ENCODE measurements around the gene C2CD2. TPM values are rescaled to one million over a fixed set of nuclear protein-coding genes. Genes with fewer than 3 reads are reported as not detected.

Gene C2CD2
- total RNA-seq, 2 experiments from 2014 or later, result 6.8 to 7.3 TPM

DNA sequence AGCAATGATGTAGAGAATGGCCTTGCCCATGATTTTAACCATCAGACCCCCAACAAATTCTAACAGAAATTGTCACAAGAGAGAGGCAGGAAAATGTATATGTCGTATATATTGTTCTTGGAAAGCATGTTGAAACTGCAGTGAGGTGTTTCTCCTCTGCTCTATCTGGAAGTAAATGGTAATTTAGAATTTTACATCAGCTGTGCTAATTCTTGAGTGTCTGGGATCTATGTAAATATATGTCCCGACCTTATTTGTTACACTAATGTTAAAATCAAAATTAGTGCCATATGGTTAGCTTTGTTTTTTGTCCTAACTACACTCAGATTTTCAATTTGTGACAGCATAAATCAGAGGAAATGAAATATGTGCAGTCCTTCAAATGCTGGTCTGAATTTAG lies 35.9 kb upstream of the C2CD2 start:
- Mint-ChIP-seq H3K27ac (no peak overlapping the region), H3K4me3 (no peak overlapping the region), H3K36me3 (ENCODE audit: low read depth) (peaks cover 36% of the 10 kb centered on the region), H3K9me3 (ENCODE audit: low read depth) (no peaks in the 10 kb centered on the region), H3K27me3 (no peaks in the 10 kb centered on the region), H3K4me1 (no peaks in the 10 kb centered on the region)
- ChIA-PET POLR2A (no interaction called here), CTCF (interaction anchor here (0.6 to 0.9 kb wide), 3 partner anchors 9 to 203 kb away, joined by 3 read pairs; no protein-coding TSS in a partner anchor)
- DNase-seq (no peak), ATAC-seq (no peak)
- intact Hi-C loops (cut with DNase I, micrococcal nuclease), result no loop called here

DNA sequence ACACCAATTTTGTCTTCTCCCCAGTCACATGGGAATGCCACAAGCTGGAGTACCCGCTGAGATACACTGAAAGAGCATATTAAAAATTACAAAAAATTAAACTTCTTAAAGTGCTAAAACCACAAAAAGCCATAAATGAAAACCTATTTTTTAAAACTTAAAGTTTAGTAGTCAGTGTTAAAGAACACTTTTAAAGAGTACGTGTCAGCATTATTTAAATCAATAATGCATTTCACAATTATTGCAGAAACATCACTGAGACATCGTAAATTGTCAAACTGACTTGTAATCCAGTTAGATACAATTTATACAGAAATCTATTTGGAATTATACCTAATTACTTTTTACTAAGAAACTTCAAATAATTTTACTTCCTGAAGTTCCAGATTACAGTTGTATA lies 33.5 kb upstream of the C2CD2 start:
- POLR2A ChIA-PET, result no interaction called here
- DNase-seq (no peak), ATAC-seq (no peak)
- Mint-ChIP-seq H3K27me3 (no peaks in the 10 kb centered on the region), H3K27ac (no peak overlapping the region), H3K4me3 (no peak overlapping the region), H3K4me1 (no peaks in the 10 kb centered on the region), H3K36me3 (ENCODE audit: low read depth) (peaks cover 17% of the 10 kb centered on the region), H3K9me3 (ENCODE audit: low read depth) (peaks cover 5% of the 10 kb centered on the region)
- intact Hi-C loops (cut with DNase I, micrococcal nuclease), result no loop called here
- CTCF ChIA-PET, result interaction anchor here (1.6 to 1.8 kb wide), 2 partner anchors 110 to 121 kb away, joined by 3 to 7 read pairs; no protein-coding TSS in a partner anchor

DNA sequence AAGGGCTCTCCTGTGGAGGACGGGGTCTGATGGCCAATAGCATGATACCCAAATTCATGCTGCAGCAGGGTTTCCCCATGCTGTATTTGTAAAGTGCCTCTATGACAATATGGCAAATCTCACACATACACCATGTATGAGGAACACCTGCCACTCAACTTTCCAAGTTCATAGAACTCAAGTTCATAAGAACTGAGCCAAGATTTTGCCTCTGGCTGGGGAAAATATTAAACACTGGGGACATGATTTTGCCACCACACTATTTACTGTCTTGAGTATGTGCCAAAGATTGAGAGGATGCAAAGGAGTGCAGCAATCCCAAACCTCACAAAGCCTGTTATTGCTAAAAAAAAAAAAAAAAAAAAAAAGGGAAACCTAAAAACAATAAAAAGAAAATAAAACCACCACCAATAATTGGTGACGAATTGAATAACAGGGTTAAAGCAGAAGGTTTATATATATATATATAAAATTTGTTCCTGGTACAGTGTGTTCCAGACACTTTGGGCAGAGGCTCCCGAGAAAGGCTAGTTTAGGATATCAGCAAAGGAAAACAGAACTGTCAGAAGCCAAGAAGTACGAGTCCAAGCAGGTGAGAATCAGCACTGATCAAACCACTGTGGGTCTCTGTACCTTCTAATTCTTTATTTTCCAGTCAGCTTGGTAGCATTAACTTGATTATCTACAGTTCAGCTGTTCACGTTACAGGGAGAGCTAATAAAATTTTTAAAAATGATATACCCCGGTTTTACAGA lies 32.0 kb upstream of the C2CD2 start:
- no peaks in the 10 kb centered on the region for H3K27me3 Mint-ChIP-seq
- peaks cover 5% of the 10 kb centered on the region for H3K9me3 Mint-ChIP-seq (ENCODE audit: low read depth)
- H3K36me3 Mint-ChIP-seq (ENCODE audit: low read depth), result peaks cover 4% of the 10 kb centered on the region
- ATAC-seq (no peak), DNase-seq (no peak)
- H3K27ac Mint-ChIP-seq, result no peak overlapping the region
- H3K4me3 Mint-ChIP-seq, result no peak overlapping the region
- ChIA-PET POLR2A (interaction anchor here (0.8 kb wide), 1 partner anchor 293 kb away, joined by 4 read pairs; no protein-coding TSS in a partner anchor), CTCF (interaction anchor here (0.6 to 1.8 kb wide), 3 partner anchors 108 to 130 kb away, joined by 3 to 7 read pairs (median 3); no protein-coding TSS in a partner anchor)
- intact Hi-C loops (cut with DNase I, micrococcal nuclease), result no loop called here
- no peaks in the 10 kb centered on the region for H3K4me1 Mint-ChIP-seq

DNA sequence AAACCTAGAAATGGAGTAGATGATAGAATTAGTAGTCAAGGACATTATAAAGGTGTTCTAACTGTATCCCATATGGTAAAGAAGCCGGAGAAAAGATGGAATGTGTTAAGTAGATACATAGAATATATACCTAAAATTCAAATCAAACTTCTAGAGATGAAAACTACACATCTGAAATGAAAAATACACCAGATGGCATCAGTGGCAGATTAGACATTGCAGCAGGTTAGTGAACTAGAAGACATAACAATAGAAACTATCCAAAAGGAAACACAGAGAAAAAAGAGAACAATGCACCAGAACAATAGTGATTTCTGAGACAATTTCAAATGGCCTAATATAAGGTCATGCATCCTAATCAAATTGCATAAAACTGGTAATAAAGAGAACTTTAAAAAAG lies 29.4 kb upstream of the C2CD2 start:
- DNase-seq (no peak), ATAC-seq (no peak)
- no peaks in the 10 kb centered on the region for H3K27me3 Mint-ChIP-seq
- H3K4me3 Mint-ChIP-seq, result no peak overlapping the region
- H3K4me1 Mint-ChIP-seq, result no peaks in the 10 kb centered on the region
- H3K36me3 Mint-ChIP-seq (ENCODE audit: low read depth), result peaks cover 2% of the 10 kb centered on the region
- ChIA-PET CTCF (interaction anchor here (1.0 kb wide), 3 partner anchors 14 to 138 kb away, joined by 3 to 4 read pairs (median 3); no protein-coding TSS in a partner anchor), POLR2A (no interaction called here)
- no peak overlapping the region for H3K27ac Mint-ChIP-seq
- intact Hi-C loops (cut with DNase I, micrococcal nuclease), result no loop called here
- H3K9me3 Mint-ChIP-seq (ENCODE audit: low read depth), result peaks cover 13% of the 10 kb centered on the region

DNA sequence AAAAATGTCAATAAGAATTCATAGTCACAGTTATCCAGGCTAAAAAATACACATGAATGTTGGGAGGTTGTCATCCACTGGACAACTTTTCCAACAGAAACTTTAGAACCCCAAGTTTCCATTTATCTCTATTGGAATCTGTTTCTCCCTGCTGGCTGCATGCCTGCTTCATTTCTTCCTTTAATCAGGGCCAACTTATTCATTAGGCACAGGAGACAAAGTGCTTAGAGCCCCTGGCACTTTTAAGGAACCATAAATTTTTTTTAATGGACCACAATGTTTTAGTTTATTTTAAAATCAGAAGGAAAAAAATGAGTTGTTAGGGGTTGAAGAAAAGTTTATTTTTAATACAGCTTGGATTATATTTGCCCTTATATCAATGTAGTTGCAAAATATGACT lies 26.7 kb upstream of the C2CD2 start:
- Mint-ChIP-seq H3K4me1 (no peaks in the 10 kb centered on the region), H3K27ac (no peak overlapping the region), H3K36me3 (ENCODE audit: low read depth) (no peaks in the 10 kb centered on the region), H3K4me3 (no peak overlapping the region), H3K27me3 (no peaks in the 10 kb centered on the region), H3K9me3 (ENCODE audit: low read depth) (peaks cover 13% of the 10 kb centered on the region)
- ATAC-seq (no peak), DNase-seq (no peak)
- CTCF ChIA-PET, result interaction anchor here (1.6 to 2.0 kb wide), 2 partner anchors 127 to 137 kb away, joined by 5 read pairs; no protein-coding TSS in a partner anchor
- POLR2A ChIA-PET, result no interaction called here
- intact Hi-C loops (cut with DNase I, micrococcal nuclease), result no loop called here

DNA sequence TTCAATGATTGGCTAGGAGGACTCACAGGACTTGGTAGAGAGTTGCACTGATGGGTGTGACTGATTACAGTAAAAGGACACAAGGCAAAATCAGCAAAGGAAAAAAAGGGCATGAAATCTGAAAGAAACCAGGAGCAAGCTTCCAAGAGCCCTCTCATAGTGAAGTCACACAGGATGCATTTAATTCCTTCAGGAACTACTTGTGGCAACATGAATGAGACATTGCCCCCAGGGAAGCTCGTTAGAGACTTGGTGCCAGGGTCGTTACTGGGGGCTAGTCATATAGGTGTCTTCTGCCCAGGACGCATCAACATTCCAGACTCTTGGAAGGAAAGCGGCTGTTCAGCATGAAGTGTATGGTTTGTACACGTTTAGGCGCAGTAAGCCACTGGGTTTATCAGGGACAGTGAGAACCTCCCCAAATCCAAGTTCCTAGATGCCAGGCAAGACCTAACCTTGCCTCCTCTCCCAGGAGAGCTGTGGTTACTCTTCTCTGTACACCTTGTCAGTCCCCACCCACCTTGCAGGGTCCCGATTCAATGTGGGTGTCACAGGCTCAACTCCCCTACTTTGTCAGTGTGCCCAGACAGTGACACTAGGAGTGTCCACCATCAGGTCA lies 26.0 kb upstream of the C2CD2 start:
- intact Hi-C loops (cut with DNase I, micrococcal nuclease), result no loop called here
- ChIA-PET POLR2A (no interaction called here), CTCF (interaction anchor here (1.6 kb wide), 1 partner anchor 128 kb away, joined by 5 read pairs; no protein-coding TSS in a partner anchor)
- H3K27me3 Mint-ChIP-seq, result no peaks in the 10 kb centered on the region
- no peak overlapping the region for H3K4me3 Mint-ChIP-seq
- no peak for ATAC-seq
- no peak overlapping the region for H3K27ac Mint-ChIP-seq
- H3K36me3 Mint-ChIP-seq (ENCODE audit: low read depth), result no peaks in the 10 kb centered on the region
- peaks cover 13% of the 10 kb centered on the region for H3K9me3 Mint-ChIP-seq (ENCODE audit: low read depth)
- H3K4me1 Mint-ChIP-seq, result peaks cover 5% of the 10 kb centered on the region
- no peak for DNase-seq

DNA sequence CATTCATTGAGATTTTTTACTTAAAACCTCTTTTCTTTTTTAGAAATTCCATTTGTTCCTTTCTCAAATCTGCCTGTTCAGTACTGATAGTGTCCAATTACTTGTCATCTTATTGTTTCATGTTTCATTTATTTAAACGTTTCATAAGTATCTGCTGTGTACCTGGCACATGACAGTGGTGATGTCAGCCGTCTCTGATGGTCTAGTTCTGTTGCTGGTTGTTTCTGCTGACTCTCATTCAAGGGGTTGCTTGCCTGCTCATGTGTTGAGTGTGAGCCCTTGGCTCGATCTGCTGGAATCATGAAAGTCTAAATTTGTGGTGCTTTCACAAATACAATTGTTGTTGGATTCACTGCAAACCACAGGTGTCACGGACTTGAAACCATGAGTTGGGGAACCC lies 25.5 kb upstream of the C2CD2 start:
- POLR2A ChIA-PET, result no interaction called here
- Mint-ChIP-seq H3K9me3 (ENCODE audit: low read depth) (peaks cover 13% of the 10 kb centered on the region), H3K36me3 (ENCODE audit: low read depth) (no peaks in the 10 kb centered on the region), H3K27ac (no peak overlapping the region), H3K27me3 (no peaks in the 10 kb centered on the region), H3K4me3 (no peak overlapping the region), H3K4me1 (peaks cover 10% of the 10 kb centered on the region)
- no peak for DNase-seq
- intact Hi-C loops (cut with DNase I, micrococcal nuclease), result no loop called here
- CTCF ChIA-PET, result no interaction called here
- ATAC-seq, result no peak

DNA sequence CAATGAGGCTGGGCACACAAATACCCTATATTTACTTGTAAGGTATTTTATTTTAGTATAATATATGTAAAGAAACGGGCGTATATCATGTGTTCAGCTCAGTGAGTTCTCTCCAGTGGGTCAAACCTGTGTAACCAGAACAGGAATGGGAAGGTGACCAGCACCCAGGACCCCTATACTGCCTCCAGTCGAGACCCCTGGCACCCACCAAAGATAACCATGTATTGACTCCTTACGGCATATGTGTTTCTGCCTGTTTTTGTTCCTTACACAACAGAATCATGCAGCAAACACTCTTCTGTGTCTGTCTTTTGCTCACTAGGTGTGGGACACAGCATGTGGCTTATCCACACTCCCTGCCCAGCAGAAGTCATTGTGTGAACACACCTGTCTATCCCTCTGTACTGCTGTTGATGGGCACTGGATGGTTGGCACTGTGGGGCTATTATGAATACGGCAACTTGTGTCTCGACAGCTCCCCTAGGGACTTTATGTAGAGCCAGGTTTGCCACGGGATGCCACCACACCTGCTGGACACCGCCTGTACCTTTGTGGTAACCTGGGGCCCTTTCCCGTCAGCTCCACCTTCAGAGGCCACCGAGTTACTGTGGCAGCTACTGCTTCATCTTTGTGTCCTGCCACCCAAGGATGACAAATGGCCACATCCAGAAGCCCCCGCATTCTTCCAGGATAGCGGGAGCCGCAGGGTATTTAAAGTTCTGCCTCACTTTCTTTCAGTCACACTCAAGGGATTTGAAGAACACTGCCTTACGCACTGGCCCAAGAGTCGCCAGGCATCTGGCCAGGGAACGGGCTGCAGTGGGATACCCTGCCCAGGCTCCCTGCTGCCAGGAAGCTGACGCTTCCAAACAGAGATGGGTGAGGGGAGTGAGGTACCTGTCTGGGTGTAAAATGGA lies 23.5 kb upstream of the C2CD2 start:
- H3K27me3 Mint-ChIP-seq, result no peaks in the 10 kb centered on the region
- ATAC-seq, result no peak
- intact Hi-C loops (cut with DNase I, micrococcal nuclease), result no loop called here
- peaks cover 16% of the 10 kb centered on the region for H3K9me3 Mint-ChIP-seq (ENCODE audit: low read depth)
- no peak for DNase-seq
- no peak overlapping the region for H3K4me3 Mint-ChIP-seq
- no peak overlapping the region for H3K27ac Mint-ChIP-seq
- ChIA-PET CTCF (no interaction called here), POLR2A (no interaction called here)
- H3K4me1 Mint-ChIP-seq, result peaks cover 17% of the 10 kb centered on the region
- no peaks in the 10 kb centered on the region for H3K36me3 Mint-ChIP-seq (ENCODE audit: low read depth)

DNA sequence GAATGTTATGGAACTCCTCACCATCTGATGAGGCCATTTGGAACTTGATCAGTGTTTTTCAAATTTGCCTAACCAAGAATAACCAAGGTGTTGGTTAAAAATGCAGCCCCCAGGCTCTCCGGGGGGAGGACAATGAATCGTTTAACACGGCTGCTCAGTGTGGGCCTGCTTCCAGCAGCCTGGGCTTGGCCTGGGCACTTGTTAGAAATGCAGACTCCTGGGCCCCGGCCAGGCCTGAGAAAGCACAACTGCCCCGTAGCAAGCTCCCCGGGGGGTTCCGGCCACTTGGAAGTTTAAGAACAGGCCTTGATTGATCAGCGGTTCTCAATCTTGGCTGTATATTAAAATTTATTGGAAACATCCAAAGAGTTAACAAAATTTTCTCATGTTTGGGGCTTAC lies 22.8 kb upstream of the C2CD2 start:
- intact Hi-C loops (cut with DNase I, micrococcal nuclease), result no loop called here
- Mint-ChIP-seq H3K36me3 (ENCODE audit: low read depth) (no peaks in the 10 kb centered on the region), H3K9me3 (ENCODE audit: low read depth) (peaks cover 16% of the 10 kb centered on the region), H3K4me3 (no peak overlapping the region), H3K4me1 (peaks cover 17% of the 10 kb centered on the region), H3K27ac (no peak overlapping the region), H3K27me3 (no peaks in the 10 kb centered on the region)
- DNase-seq (no peak), ATAC-seq (no peak)
- ChIA-PET POLR2A (interaction anchor here (0.7 kb wide), 1 partner anchor 25 kb away, joined by 5 read pairs; no protein-coding TSS in a partner anchor), CTCF (no interaction called here)

DNA sequence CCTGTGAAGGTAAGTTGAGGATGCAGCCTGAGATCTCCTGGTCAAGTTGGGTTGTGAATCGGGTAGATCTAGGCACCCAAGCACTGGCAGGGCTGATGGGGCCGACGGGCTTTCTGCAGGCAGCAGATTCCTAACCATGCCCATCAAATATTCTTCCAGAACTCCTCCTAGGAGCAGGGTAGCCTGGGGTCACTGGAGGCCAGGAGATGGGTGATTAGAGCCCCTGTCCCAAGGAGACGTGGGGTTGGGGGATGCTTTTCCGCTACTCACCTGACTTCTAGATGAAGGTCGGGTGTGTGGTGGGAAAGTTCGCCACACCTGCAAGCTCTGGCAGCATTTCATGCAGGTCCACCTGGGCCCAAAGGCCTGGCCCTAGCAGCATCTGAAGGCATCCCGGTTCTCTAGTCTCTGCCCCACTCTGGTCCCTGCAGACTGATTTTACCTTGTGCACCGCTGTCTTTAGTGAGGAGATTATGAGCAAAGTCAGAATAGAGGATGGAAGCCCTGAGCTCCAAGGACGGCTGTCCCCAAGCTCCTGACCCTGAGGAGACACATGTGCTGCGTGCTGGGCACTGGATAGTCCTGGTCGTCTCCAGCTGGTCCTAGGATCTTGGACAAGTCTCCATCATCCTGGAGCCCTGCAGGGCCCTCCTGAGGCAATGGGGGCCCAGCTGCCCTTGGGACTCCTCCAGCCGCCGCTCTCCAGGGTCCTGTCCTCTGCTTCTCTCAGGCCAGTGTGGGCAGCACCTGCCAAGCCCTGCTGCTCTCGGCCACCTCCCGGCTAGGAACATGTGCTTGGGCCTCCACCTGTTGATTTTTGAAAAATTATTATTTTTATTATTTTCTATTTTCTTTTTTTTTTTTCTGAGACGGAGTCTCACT lies 21.8 kb upstream of the C2CD2 start:
- Mint-ChIP-seq H3K36me3 (ENCODE audit: low read depth) (no peaks in the 10 kb centered on the region), H3K4me1 (peaks cover 17% of the 10 kb centered on the region), H3K27me3 (no peaks in the 10 kb centered on the region), H3K9me3 (ENCODE audit: low read depth) (peaks cover 16% of the 10 kb centered on the region), H3K27ac (no peak overlapping the region), H3K4me3 (no peak overlapping the region)
- no peak for ATAC-seq
- no peak for DNase-seq
- intact Hi-C loops (cut with DNase I, micrococcal nuclease), result no loop called here
- ChIA-PET CTCF (interaction anchor here (0.6 kb wide), 1 partner anchor 38 kb away, joined by 3 read pairs; no protein-coding TSS in a partner anchor), POLR2A (interaction anchor here (0.7 kb wide), 1 partner anchor 24 kb away, joined by 5 read pairs; no protein-coding TSS in a partner anchor)

DNA sequence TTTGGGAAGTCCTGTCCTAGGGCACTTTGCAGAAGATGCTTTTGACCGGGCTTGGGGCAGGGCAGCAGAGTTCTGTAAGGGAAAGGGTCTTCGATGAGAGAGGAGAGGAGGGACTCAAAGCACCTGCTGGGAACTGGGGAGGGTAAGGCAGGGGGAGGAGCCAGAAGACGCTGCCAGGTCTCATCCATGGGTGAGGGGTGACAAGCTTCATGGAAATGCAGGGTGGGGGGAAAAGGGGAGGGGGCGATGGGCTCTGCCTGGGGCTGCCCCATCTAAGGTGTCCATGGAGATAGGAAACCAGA lies 20.9 kb upstream of the C2CD2 start:
- H3K36me3 Mint-ChIP-seq (ENCODE audit: low read depth), result no peaks in the 10 kb centered on the region
- H3K9me3 Mint-ChIP-seq (ENCODE audit: low read depth), result peaks cover 15% of the 10 kb centered on the region
- ATAC-seq (no peak), DNase-seq (no peak)
- no peak overlapping the region for H3K4me3 Mint-ChIP-seq
- H3K4me1 Mint-ChIP-seq, result peaks cover 17% of the 10 kb centered on the region
- CTCF ChIA-PET, result interaction anchor here (0.5 to 0.6 kb wide), 2 partner anchors 39 to 139 kb away, joined by 3 read pairs; no protein-coding TSS in a partner anchor
- H3K27ac Mint-ChIP-seq, result no peak overlapping the region
- H3K27me3 Mint-ChIP-seq, result no peaks in the 10 kb centered on the region
- POLR2A ChIA-PET, result no interaction called here
- intact Hi-C loops (cut with DNase I, micrococcal nuclease), result no loop called here
